GM12878 (cell line): ENCODE data around the gene KCNMB2. TPM values are rescaled to one million over a fixed set of nuclear protein-coding genes. Genes with fewer than 3 reads are reported as not detected.

Experiments
- ATF7 ChIP-seq: fragments of 450-650 bp; IDR thresholded peaks from 2 replicates; pipeline ENCODE4 v1.6.1; 2016; ENCODE audit warnings: low read depth, mild to moderate bottlenecking
- CREM ChIP-seq: IDR thresholded peaks from 2 replicates; pipeline ENCODE4 v1.6.1; 2014; ENCODE audit warnings: antibody characterized with exemption, low read depth
- EED ChIP-seq: sonication (generic); IDR thresholded peaks from 2 replicates; pipeline ENCODE4 v1.6.1; 2016; ENCODE audit warnings: antibody characterized with exemption, low read depth
- KDM1A ChIP-seq: fragments of 200-600 bp; sonication (generic); IDR thresholded peaks from 2 replicates; pipeline ENCODE4 v1.6.1; 2016; ENCODE audit warnings: borderline replicate concordance
- MTA2 ChIP-seq: fragments of 450-650 bp; IDR thresholded peaks from 2 replicates; pipeline ENCODE4 v1.6.1; 2016; ENCODE audit warnings: low read depth, mild to moderate bottlenecking, moderate library complexity
- MYC ChIP-seq: IDR thresholded peaks from 2 replicates; pipeline ENCODE4 v1.6.1; 2011; ENCODE audit warnings: mild to moderate bottlenecking, low read length, moderate library complexity, inconsistent platforms; ENCODE audit not compliant: insufficient read depth, insufficient replicate concordance, insufficient read length, severe bottlenecking
- NFYA ChIP-seq: IDR thresholded peaks from 2 replicates; pipeline ENCODE4 v1.6.1; 2011; ENCODE audit warnings: low read depth, mild to moderate bottlenecking, low read length, improper control_type of control experiment, borderline replicate concordance
- PAX5 ChIP-seq: IDR thresholded peaks from 2 replicates; pipeline ENCODE4 v1.6.1; 2011; ENCODE audit warnings: low read depth, low read length, borderline replicate concordance
- PKNOX1 ChIP-seq: fragments of 450-650 bp; IDR thresholded peaks from 2 replicates; pipeline ENCODE4 v1.6.1; 2016; ENCODE audit warnings: mild to moderate bottlenecking
- RBBP5 ChIP-seq: fragments of 200-600 bp; sonication (generic); conservative IDR thresholded peaks from 2 replicates; pipeline ENCODE4 v1.6.1; 2016
- RUNX3 ChIP-seq: IDR thresholded peaks from 2 replicates; pipeline ENCODE4 v1.6.1; 2012; ENCODE audit warnings: low read length, inconsistent platforms
- STAT1 ChIP-seq: fragments of 450-650 bp; conservative IDR thresholded peaks from 2 replicates; pipeline ENCODE4 v1.6.1; 2014; ENCODE audit warnings: antibody characterized with exemption, mild to moderate bottlenecking
- SUPT20H ChIP-seq: IDR thresholded peaks from 2 replicates; pipeline ENCODE4 v1.6.1; 2011; ENCODE audit warnings: low read depth, mild to moderate bottlenecking, low read length, moderate library complexity, borderline replicate concordance; ENCODE audit not compliant: control insufficient read depth
- TCF7 ChIP-seq: IDR thresholded peaks from 2 replicates; pipeline ENCODE4 v1.6.1; 2014; ENCODE audit warnings: antibody characterized with exemption, borderline replicate concordance
- YBX1 ChIP-seq: fragments of 450-650 bp; IDR thresholded peaks from 2 replicates; pipeline ENCODE4 v1.6.1; 2016; ENCODE audit warnings: antibody characterized with exemption
- ZNF592 ChIP-seq: fragments of 450-650 bp; IDR thresholded peaks from 2 replicates; pipeline ENCODE4 v1.6.1; 2017; ENCODE audit warnings: mild to moderate bottlenecking, moderate library complexity
- polyA plus RNA-seq, 11 experiments: library from polyadenylated mRNA; depleted of rRNA in 4 of 11; unstranded in 6 of 11; stranded (reverse) in 5 of 11; fragments of >200 nt; fragmentation: Nextera tagmentation in 4 of 11; fragmentation: Illumina TruSeq in 1 of 11; extraction: Ambion mirVana in 4 of 11; extraction: Trizol in 1 of 11; gene quantifications; 1 replicate in 1 of 11; 2 replicates in 10 of 11; pipeline versions ENCODE4 v1.2.1 to v1.2.3, GENCODE V29; 2011 to 2016; ENCODE audit warnings: inconsistent platforms in 2 of 11, missing spikeins in 2 of 11, low read depth in 1 of 11
- total RNA-seq, 4 experiments: library from RNA; depleted of rRNA in 3 of 4; stranded (reverse); fragments of >200 nt in 3 of 4; fragmentation: Illumina TruSeq in 1 of 4; extraction: Trizol in 1 of 4; gene quantifications; 2 replicates each; pipeline versions ENCODE4 v1.2.1 to v1.2.3, GENCODE V29; 2013 to 2021
- TF ChIP-seq, protein P1 (sequence below): fragments of 450-650 bp; formaldehyde crosslinking; IDR thresholded peaks from 2 replicates; pipeline ENCODE4 v1.4.0; 2022; ENCODE audit warnings: mild to moderate bottlenecking, moderate library complexity
- TF ChIP-seq, protein P2 (sequence below): IDR thresholded peaks from 2 replicates; pipeline ENCODE4 v1.6.1; 2012; ENCODE audit warnings: improper control_type of control experiment, low read depth, low read length; ENCODE audit not compliant: insufficient replicate concordance

KCNMB2 gene
- total and polyA plus RNA-seq, 10 of the 15 experiments (the other 5 are each of a cell fraction or from before 2014, with no cell fraction given): 0.22 to 18.8 (median 11.0) TPM

DNA sequence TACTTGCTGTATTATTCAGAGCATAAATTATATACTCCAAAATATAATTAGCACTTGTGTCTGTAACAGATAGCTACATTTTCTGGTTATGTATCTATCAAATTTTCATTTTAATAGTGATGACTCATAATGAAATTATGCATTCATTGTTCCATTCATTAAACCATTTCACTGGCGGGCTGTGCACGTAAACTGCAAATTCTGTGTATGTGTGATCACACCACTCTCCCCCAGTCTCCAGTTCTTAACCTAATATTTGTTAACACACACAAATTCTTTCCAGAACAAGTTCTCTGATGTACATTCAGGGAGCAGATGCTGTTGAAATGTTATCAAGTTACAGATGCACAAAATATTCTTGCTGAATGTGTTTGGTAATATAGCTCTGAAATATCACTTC lies 3.8 kb upstream of the KCNMB2 start (continued):
- TF ChIP-seq, protein P1, sequence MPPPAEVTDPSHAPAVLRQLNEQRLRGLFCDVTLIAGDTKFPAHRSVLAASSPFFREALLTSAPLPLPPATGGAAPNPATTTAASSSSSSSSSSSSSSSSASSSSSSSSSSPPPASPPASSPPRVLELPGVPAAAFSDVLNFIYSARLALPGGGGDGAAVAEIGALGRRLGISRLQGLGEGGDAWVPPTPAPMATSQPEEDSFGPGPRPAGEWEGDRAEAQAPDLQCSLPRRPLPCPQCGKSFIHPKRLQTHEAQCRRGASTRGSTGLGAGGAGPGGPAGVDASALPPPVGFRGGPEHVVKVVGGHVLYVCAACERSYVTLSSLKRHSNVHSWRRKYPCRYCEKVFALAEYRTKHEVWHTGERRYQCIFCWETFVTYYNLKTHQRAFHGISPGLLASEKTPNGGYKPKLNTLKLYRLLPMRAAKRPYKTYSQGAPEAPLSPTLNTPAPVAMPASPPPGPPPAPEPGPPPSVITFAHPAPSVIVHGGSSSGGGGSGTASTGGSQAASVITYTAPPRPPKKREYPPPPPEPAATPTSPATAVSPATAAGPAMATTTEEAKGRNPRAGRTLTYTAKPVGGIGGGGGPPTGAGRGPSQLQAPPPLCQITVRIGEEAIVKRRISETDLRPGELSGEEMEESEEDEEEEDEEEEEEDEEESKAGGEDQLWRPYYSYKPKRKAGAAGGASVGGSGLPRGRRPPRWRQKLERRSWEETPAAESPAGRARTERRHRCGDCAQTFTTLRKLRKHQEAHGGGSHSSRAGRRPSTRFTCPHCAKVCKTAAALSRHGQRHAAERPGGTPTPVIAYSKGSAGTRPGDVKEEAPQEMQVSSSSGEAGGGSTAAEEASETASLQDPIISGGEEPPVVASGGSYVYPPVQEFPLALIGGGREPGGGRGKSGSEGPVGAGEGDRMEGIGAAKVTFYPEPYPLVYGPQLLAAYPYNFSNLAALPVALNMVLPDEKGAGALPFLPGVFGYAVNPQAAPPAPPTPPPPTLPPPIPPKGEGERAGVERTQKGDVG (CRISPR knock-in tag): no peak
- TF ChIP-seq, protein P2, sequence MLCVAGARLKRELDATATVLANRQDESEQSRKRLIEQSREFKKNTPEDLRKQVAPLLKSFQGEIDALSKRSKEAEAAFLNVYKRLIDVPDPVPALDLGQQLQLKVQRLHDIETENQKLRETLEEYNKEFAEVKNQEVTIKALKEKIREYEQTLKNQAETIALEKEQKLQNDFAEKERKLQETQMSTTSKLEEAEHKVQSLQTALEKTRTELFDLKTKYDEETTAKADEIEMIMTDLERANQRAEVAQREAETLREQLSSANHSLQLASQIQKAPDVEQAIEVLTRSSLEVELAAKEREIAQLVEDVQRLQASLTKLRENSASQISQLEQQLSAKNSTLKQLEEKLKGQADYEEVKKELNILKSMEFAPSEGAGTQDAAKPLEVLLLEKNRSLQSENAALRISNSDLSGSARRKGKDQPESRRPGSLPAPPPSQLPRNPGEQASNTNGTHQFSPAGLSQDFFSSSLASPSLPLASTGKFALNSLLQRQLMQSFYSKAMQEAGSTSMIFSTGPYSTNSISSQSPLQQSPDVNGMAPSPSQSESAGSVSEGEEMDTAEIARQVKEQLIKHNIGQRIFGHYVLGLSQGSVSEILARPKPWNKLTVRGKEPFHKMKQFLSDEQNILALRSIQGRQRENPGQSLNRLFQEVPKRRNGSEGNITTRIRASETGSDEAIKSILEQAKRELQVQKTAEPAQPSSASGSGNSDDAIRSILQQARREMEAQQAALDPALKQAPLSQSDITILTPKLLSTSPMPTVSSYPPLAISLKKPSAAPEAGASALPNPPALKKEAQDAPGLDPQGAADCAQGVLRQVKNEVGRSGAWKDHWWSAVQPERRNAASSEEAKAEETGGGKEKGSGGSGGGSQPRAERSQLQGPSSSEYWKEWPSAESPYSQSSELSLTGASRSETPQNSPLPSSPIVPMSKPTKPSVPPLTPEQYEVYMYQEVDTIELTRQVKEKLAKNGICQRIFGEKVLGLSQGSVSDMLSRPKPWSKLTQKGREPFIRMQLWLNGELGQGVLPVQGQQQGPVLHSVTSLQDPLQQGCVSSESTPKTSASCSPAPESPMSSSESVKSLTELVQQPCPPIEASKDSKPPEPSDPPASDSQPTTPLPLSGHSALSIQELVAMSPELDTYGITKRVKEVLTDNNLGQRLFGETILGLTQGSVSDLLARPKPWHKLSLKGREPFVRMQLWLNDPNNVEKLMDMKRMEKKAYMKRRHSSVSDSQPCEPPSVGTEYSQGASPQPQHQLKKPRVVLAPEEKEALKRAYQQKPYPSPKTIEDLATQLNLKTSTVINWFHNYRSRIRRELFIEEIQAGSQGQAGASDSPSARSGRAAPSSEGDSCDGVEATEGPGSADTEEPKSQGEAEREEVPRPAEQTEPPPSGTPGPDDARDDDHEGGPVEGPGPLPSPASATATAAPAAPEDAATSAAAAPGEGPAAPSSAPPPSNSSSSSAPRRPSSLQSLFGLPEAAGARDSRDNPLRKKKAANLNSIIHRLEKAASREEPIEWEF: no peak
- TF ChIP-seq SUPT20H: no peak
- no peak for TF ChIP-seq PKNOX1
- TF ChIP-seq CREM: peak; percentile 76; the same call in 1 of the 2 replicates
- peak; percentile 60 for TF ChIP-seq RUNX3
- TF ChIP-seq KDM1A: no peak
- TF ChIP-seq YBX1: no peak
- no peak for TF ChIP-seq ZNF592
- no peak for TF ChIP-seq TCF7
- TF ChIP-seq NFYA: no peak
- TF ChIP-seq EED: no peak
- TF ChIP-seq ATF7: peak; percentile 74
- no peak for TF ChIP-seq PAX5
- no peak for TF ChIP-seq RBBP5
- TF ChIP-seq MYC: no peak
- TF ChIP-seq MTA2: peak; percentile 96
- TF ChIP-seq STAT1: no peak
